Measurements from ENCODE around the gene ZSWIM7. TPM values are rescaled to one million over a fixed set of nuclear protein-coding genes. Genes with fewer than 3 reads are reported as not detected.
A peak's percentile ranks its signal among the peaks of the same experiment; 100 is the strongest.

The ZSWIM7 gene
- total and polyA plus RNA-seq, 7 experiments from 2014 or later, result 10.0 to 82.7 (median 39.0) TPM

DNA sequence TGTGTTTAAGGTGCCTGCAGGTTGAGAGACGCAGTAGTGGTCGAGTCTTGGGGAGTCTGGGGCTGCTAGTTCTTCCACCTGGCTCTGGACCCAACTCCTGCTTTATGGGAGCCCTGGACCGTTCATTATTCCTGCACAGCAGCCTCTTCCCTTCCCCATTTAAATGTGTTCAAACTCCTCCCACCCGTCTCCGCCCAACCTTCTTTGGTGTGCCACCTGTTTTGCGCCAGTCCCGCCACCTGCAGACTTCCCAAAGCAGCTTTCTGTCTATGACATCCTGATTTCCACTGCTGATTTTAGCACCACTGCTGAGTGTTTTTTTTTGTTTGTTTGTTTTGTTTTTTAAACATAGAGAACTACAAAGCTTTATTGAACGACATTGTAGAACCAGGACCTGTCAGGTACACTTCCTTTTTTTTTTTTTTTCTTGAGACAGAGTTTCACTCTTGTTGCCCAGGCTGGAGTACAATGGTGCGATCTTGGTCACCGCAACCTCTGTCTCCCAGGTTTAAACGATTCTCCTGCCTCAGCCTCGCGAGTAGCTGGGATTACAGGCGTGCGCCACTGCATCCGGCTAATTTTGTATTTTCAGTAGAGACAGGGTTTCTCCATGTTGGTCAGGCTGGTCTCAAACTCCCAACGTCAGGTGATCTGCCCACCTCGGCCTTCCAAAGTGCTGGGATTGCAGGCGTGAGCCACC is 41.7 kb downstream of the ZSWIM7 start:
- H3K27me3 ChIP-seq (ENCODE audit: control insufficient read depth in 2 of 2, insufficient read depth in 2 of 2, low read length in 2 of 2), result no peaks in the 10 kb centered on the region
- H3K27ac Mint-ChIP-seq, result no peak overlapping the region
- peak overlapping the region in 1 of 10 donors; percentile 1 for H3K4me3 Mint-ChIP-seq
- peaks cover 4 to 7% of the 10 kb centered on the region in 2 donors for H3K4me1 ChIP-seq (ENCODE audit: control insufficient read depth in 2 of 2, insufficient read depth in 2 of 2, low read length in 2 of 2)
- intact Hi-C loops (cut with micrococcal nuclease), result loop anchor here (2.0 kb wide), 2 partner anchors 41 to 61 kb away; partner anchors contain the start of genes TTC19 (in 1 of the 2) and ZSWIM7 (in 1 of the 2)
- no peaks in the 10 kb centered on the region for H3K36me3 ChIP-seq (ENCODE audit: control insufficient read depth in 2 of 3, insufficient read depth in 3 of 3, low read length in 3 of 3)
- POLR2A ChIA-PET, result no interaction called here
- H3K27ac ChIP-seq (ENCODE audit: low read depth, low read length), result no peak overlapping the region
- H3K4me1 Mint-ChIP-seq, result peaks cover 0 to 36% (median 8%) of the 10 kb centered on the region in 7 donors
- ATAC-seq (no peak), DNase-seq (no peak)
- CTCF ChIA-PET, result interaction anchor here (0.6 kb wide), 1 partner anchor 1228 kb away, joined by 4 read pairs; no protein-coding TSS in a partner anchor
- H3K4me3 ChIP-seq (ENCODE audit: low read length), result no peak overlapping the region
- H3K9me3 Mint-ChIP-seq, result no peaks in the 10 kb centered on the region
- H3K9me3 ChIP-seq (ENCODE audit: control insufficient read depth in 2 of 3, low read length in 3 of 3), result no peaks in the 10 kb centered on the region
- H3K36me3 Mint-ChIP-seq, result no peaks in the 10 kb centered on the region
- peaks cover 0 to 60% (median 0%) of the 10 kb centered on the region in 5 donors for H3K27me3 Mint-ChIP-seq

DNA sequence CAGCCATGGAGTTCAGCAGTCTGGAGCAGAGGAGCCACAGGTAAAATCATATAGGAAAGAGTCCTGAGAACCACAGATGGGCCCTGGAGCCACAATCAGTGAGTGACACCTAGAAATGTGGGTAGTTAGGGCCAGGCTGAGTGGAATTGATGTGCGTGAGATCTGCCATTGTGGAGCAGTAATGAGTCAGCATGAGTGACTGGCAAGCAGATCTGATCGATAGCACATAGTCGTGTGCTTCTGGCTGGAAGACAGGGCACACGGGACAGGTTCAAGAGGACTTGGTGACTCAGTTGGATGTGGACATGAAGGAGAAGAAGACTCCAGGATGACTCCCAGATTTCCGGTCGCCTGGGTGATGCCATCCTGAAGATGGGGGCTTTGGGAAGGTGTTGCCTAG is 42.3 kb downstream of the ZSWIM7 start:
- ChIA-PET CTCF (interaction anchor here (0.6 kb wide), 1 partner anchor 1229 kb away, joined by 4 read pairs; no protein-coding TSS in a partner anchor), POLR2A (no interaction called here)
- Histone ChIP-seq H3K4me1 (ENCODE audit: control insufficient read depth in 2 of 2, insufficient read depth in 2 of 2, low read length in 2 of 2) (peaks cover 4 to 7% of the 10 kb centered on the region in 2 donors), H3K9me3 (ENCODE audit: control insufficient read depth in 2 of 3, low read length in 3 of 3) (no peaks in the 10 kb centered on the region), H3K4me3 (ENCODE audit: low read length) (no peak overlapping the region), H3K27ac (ENCODE audit: low read depth, low read length) (no peak overlapping the region), H3K27me3 (ENCODE audit: control insufficient read depth in 2 of 2, insufficient read depth in 2 of 2, low read length in 2 of 2) (no peaks in the 10 kb centered on the region), H3K36me3 (ENCODE audit: control insufficient read depth in 2 of 3, insufficient read depth in 3 of 3, low read length in 3 of 3) (no peaks in the 10 kb centered on the region)
- Mint-ChIP-seq H3K4me3 (no peak overlapping the region), H3K36me3 (no peaks in the 10 kb centered on the region), H3K27ac (no peak overlapping the region), H3K9me3 (no peaks in the 10 kb centered on the region), H3K4me1 (peaks cover 0 to 36% (median 8%) of the 10 kb centered on the region in 7 donors), H3K27me3 (peaks cover 0 to 63% (median 0%) of the 10 kb centered on the region in 5 donors)
- no peak for DNase-seq
- no peak for ATAC-seq
- intact Hi-C loops (cut with micrococcal nuclease), result no loop called here

DNA sequence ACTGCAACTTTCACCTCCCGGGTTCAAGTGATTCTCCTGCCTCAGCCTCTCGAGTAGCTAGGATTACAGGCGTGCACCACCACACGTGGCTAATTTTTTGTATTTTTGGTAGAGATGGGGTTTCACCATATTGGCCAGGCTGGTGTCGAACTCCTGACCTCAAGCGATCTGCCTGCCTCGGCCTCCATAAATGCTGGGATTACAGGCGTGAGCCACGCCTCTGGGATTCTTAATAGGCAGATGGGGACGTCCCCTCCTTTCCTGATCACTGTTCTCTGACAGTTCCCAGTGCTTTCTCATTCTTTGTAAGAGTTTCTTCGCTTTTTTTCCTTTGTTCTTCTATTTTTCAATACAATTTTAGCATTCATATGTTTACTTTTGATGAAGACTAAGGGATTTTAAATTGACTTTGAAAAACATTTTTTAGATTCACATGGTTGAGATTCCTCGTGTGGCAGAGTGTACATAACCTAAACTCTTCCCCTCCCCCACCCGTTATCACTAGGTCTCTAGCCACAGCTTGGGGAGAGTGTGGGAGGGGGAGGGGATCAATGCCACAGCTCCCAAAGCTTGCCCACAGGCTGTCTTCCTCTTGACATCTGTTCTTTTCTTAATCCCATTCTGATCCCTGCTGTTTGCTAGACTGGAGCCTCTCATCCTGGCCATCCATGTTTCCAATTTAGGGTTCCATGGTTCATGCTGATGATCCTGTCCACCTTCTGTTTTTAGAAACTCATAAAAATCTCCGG is 43.5 kb downstream of the ZSWIM7 start:
- no peak for ATAC-seq
- no peaks in the 10 kb centered on the region for H3K9me3 Mint-ChIP-seq
- no peaks in the 10 kb centered on the region for H3K36me3 Mint-ChIP-seq
- intact Hi-C loops (cut with micrococcal nuclease), result no loop called here
- Histone ChIP-seq H3K4me1 (ENCODE audit: control insufficient read depth in 2 of 2, insufficient read depth in 2 of 2, low read length in 2 of 2) (peaks cover 4 to 7% of the 10 kb centered on the region in 2 donors), H3K27me3 (ENCODE audit: control insufficient read depth in 2 of 2, insufficient read depth in 2 of 2, low read length in 2 of 2) (no peaks in the 10 kb centered on the region), H3K27ac (ENCODE audit: low read depth, low read length) (no peak overlapping the region), H3K9me3 (ENCODE audit: control insufficient read depth in 2 of 3, low read length in 3 of 3) (no peaks in the 10 kb centered on the region), H3K36me3 (ENCODE audit: control insufficient read depth in 2 of 3, insufficient read depth in 3 of 3, low read length in 3 of 3) (no peaks in the 10 kb centered on the region), H3K4me3 (ENCODE audit: low read length) (no peak overlapping the region)
- H3K27me3 Mint-ChIP-seq, result peaks cover 0 to 54% (median 0%) of the 10 kb centered on the region in 5 donors
- H3K4me1 Mint-ChIP-seq, result peaks cover 0 to 36% (median 8%) of the 10 kb centered on the region in 7 donors
- H3K27ac Mint-ChIP-seq, result no peak overlapping the region
- CTCF ChIA-PET, result no interaction called here
- DNase-seq, result no peak
- POLR2A ChIA-PET, result no interaction called here
- H3K4me3 Mint-ChIP-seq, result no peak overlapping the region

DNA sequence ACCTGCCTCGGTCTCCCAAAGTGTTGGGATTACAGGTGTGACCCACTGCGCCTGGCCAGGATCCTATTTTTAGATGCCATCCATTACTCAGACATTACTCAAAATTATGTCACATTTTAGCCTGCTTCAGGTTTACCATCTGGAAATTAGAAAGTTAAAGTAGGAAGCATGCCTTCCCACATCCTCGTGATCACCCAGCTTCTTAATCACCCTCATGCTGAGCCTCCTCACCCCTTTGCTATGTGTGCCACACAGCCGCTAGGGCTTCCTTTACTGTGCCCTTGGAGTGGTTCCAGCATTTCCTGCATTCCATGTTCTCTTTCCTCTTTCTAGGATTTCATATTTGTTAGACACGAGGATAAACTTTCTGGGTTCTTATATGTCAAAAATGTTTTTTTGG is 45.3 kb downstream of the ZSWIM7 start:
- ATAC-seq (peak; percentile 19), DNase-seq (no peak)
- no peaks in the 10 kb centered on the region for H3K36me3 Mint-ChIP-seq
- ChIA-PET POLR2A (no interaction called here), CTCF (no interaction called here)
- H3K4me3 ChIP-seq (ENCODE audit: low read length), result no peak overlapping the region
- peaks cover 0 to 50% (median 0%) of the 10 kb centered on the region in 5 donors for H3K27me3 Mint-ChIP-seq
- intact Hi-C loops (cut with micrococcal nuclease), result no loop called here
- no peak overlapping the region for H3K27ac ChIP-seq (ENCODE audit: low read depth, low read length)
- H3K4me1 Mint-ChIP-seq, result peaks cover 0 to 30% (median 7%) of the 10 kb centered on the region in 7 donors
- no peaks in the 10 kb centered on the region for H3K27me3 ChIP-seq (ENCODE audit: control insufficient read depth in 2 of 2, insufficient read depth in 2 of 2, low read length in 2 of 2)
- no peaks in the 10 kb centered on the region for H3K9me3 Mint-ChIP-seq
- peak overlapping the region in 1 of 9 donors; percentile 46 for H3K27ac Mint-ChIP-seq
- H3K4me1 ChIP-seq (ENCODE audit: control insufficient read depth in 2 of 2, insufficient read depth in 2 of 2, low read length in 2 of 2), result peaks cover 4 to 7% of the 10 kb centered on the region in 2 donors
- no peaks in the 10 kb centered on the region for H3K9me3 ChIP-seq (ENCODE audit: control insufficient read depth in 2 of 3, low read length in 3 of 3)
- H3K36me3 ChIP-seq (ENCODE audit: control insufficient read depth in 2 of 3, insufficient read depth in 3 of 3, low read length in 3 of 3), result no peaks in the 10 kb centered on the region
- no peak overlapping the region for H3K4me3 Mint-ChIP-seq

DNA sequence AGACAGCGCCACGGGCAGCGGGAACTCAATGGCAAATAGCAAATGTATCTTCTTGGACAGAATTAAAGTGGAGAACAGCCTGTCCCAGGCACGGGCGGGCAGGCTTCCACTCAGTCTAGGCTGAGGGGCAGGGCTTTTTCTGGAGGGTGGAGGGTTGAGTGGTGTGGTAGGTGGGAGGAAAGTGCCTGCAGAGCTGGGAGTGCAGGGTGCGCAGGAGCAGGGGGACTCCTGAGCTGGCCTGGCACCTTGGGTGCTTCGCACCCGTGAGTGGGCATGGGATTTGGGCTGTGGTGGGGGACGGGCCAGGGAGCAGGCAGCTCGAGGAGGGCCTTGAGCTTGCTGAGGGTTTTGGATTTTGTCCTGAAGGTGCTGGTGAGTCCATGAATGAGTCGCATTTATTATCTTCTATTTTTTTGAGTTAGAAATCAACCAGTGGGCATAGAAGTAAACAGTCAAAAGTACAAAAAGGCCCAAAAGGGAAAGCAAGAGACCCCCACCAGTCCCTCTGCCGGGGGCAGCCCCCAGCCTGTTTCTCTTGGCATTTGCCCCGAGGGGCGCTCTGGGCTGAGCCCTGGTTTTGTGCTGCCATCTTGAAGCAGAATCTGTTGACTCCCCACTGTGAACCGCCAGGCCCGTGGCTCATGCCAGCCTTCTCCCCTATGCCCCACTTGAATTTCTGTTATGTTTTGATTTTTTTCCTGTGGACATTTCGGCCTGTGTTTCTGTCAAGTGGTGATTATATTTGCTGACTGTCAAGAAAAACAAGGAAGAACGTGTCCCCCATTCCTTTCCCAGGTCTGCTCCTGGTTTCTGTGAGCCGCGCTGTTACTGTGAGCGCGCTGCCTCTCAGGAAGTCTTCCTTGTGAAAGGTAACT is 46.4 kb downstream of the ZSWIM7 start:
- Mint-ChIP-seq H3K36me3 (no peaks in the 10 kb centered on the region), H3K9me3 (no peaks in the 10 kb centered on the region), H3K27me3 (peaks cover 0 to 42% (median 0%) of the 10 kb centered on the region in 5 donors), H3K4me1 (peaks cover 0 to 19% (median 0%) of the 10 kb centered on the region in 7 donors), H3K27ac (peak overlapping the region in 1 of 9 donors; percentile 12), H3K4me3 (no peak overlapping the region)
- ChIA-PET CTCF (no interaction called here), POLR2A (no interaction called here)
- Histone ChIP-seq H3K4me3 (ENCODE audit: low read length) (no peak overlapping the region), H3K27me3 (ENCODE audit: control insufficient read depth in 2 of 2, insufficient read depth in 2 of 2, low read length in 2 of 2) (no peaks in the 10 kb centered on the region), H3K9me3 (ENCODE audit: control insufficient read depth in 2 of 3, low read length in 3 of 3) (no peaks in the 10 kb centered on the region), H3K36me3 (ENCODE audit: control insufficient read depth in 2 of 3, insufficient read depth in 3 of 3, low read length in 3 of 3) (no peaks in the 10 kb centered on the region), H3K27ac (ENCODE audit: low read depth, low read length) (no peak overlapping the region), H3K4me1 (ENCODE audit: control insufficient read depth in 2 of 2, insufficient read depth in 2 of 2, low read length in 2 of 2) (no peaks in the 10 kb centered on the region)
- no peak for ATAC-seq
- no peak for DNase-seq
- intact Hi-C loops (cut with micrococcal nuclease), result no loop called here

DNA sequence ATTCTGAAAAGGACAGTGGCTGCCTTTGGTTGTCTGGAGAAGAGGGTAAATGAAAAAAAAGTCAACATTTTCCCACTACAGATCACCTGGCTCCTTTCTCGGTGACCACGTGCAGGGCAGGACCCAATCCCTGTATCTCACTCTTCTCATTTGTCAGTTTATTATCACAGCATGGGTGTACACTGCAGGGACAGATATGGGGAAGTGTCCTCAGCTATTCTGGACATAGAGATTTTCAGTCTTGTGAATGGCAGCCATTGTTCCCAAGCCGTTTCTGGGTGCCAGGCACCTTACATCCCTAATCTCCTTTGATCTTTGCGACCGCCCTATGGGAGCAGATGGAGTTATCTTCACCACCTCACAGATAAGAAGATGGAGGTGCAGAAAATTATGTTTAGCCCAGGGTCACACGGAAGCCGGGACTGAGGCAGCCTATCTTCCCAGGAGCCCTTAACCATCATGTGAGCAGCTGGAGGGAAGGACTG is 47.4 kb downstream of the ZSWIM7 start:
- no peaks in the 10 kb centered on the region for H3K9me3 Mint-ChIP-seq
- CTCF ChIA-PET, result no interaction called here
- POLR2A ChIA-PET, result no interaction called here
- no peak overlapping the region for H3K4me3 ChIP-seq (ENCODE audit: low read length)
- no peaks in the 10 kb centered on the region for H3K36me3 ChIP-seq (ENCODE audit: control insufficient read depth in 2 of 3, insufficient read depth in 3 of 3, low read length in 3 of 3)
- H3K27ac ChIP-seq (ENCODE audit: low read depth, low read length), result no peak overlapping the region
- no peaks in the 10 kb centered on the region for H3K4me1 ChIP-seq (ENCODE audit: control insufficient read depth in 2 of 2, insufficient read depth in 2 of 2, low read length in 2 of 2)
- no peaks in the 10 kb centered on the region for H3K9me3 ChIP-seq (ENCODE audit: control insufficient read depth in 2 of 3, low read length in 3 of 3)
- intact Hi-C loops (cut with micrococcal nuclease), result no loop called here
- no peaks in the 10 kb centered on the region for H3K36me3 Mint-ChIP-seq
- DNase-seq, result no peak
- no peak overlapping the region for H3K27ac Mint-ChIP-seq
- peaks cover 0 to 10% (median 0%) of the 10 kb centered on the region in 7 donors for H3K4me1 Mint-ChIP-seq
- H3K27me3 ChIP-seq (ENCODE audit: control insufficient read depth in 2 of 2, insufficient read depth in 2 of 2, low read length in 2 of 2), result no peaks in the 10 kb centered on the region
- no peak overlapping the region for H3K4me3 Mint-ChIP-seq
- peaks cover 0 to 38% (median 0%) of the 10 kb centered on the region in 5 donors for H3K27me3 Mint-ChIP-seq
- no peak for ATAC-seq

Measured in naive thymus-derived CD4-positive, alpha-beta T cell (primary cell).